OCI-LY3 (cell line): ENCODE results near the gene CACNA1C.
A peak's percentile ranks its signal among the peaks of the same experiment; 100 is the strongest.

Experiments used
- H2AFZ ChIP-seq: fragments of 200-600, 300-600 bp; shearing (Covaris generic); 2 replicates; pipeline ENCODE4 v1.6.0; 2014; ENCODE audit warnings: antibody characterized with exemption, low read depth, low read length
- H3K27ac ChIP-seq: fragments of 200-600, 300-600 bp; sonication (generic); 2 replicates; pipeline ENCODE4 v1.5.1; 2014; ENCODE audit warnings: mild to moderate bottlenecking, low read length, moderate library complexity, mixed read lengths
- H3K27me3 ChIP-seq: fragments of 200-600, 300-600 bp; sonication (generic); 2 replicates; pipeline ENCODE4 v1.6.1; 2014; ENCODE audit warnings: low read depth, low read length, mixed read lengths
- H3K36me3 ChIP-seq: fragments of 200-600, 300-600 bp; sonication (generic); replicated peaks from 2 replicates; pipeline ENCODE3; 2014; ENCODE audit warnings: low read depth, low read length, mixed read lengths
- H3K4me1 ChIP-seq: fragments of 300-600, 200-600 bp; sonication (generic); 2 replicates; pipeline ENCODE4 v1.6.1; 2014; ENCODE audit warnings: low read length, mixed read lengths
- H3K4me2 ChIP-seq: fragments of 200-600, 300-600 bp; sonication (generic); 2 replicates; pipeline ENCODE4 v1.6.1; 2014; ENCODE audit warnings: low read length, mixed read lengths
- H3K4me3 ChIP-seq: fragments of 300-600, 200-600 bp; sonication (generic); 2 replicates; pipeline ENCODE4 v1.5.1; 2014; ENCODE audit warnings: antibody characterized with exemption, mild to moderate bottlenecking, low read length, moderate library complexity
- H3K79me2 ChIP-seq: fragments of 300-600, 200-600 bp; shearing (Covaris generic); 2 replicates; pipeline ENCODE4 v1.6.1; 2014; ENCODE audit warnings: mild to moderate bottlenecking, low read length, mixed read lengths
- H3K9ac ChIP-seq: fragments of 300-600, 200-600 bp; shearing (Covaris generic); 2 replicates; pipeline ENCODE4 v1.6.0; 2014; ENCODE audit warnings: mild to moderate bottlenecking, low read length, moderate library complexity
- H3K9me3 ChIP-seq: fragments of 200-600, 300-600 bp; shearing (Covaris generic); 2 replicates; pipeline ENCODE4 v1.6.1; 2014; ENCODE audit warnings: low read length, mixed read lengths; ENCODE audit not compliant: insufficient read depth
- H4K20me1 ChIP-seq: fragments of 200-600, 300-600 bp; sonication (generic); 2 replicates; pipeline ENCODE4 v1.6.1; 2016; ENCODE audit warnings: low read length, mixed read lengths; ENCODE audit not compliant: insufficient read depth
- EZH2phosphoT487 ChIP-seq: fragments of 200-600 bp; shearing (Covaris generic); IDR thresholded peaks from 2 replicates; pipeline ENCODE4 v1.6.1; 2018; ENCODE audit warnings: antibody characterized with exemption, mixed run types, low read depth
- TF ChIP-seq, protein P1 (sequence below): fragments of 200-600, 300-600 bp; sonication (generic); IDR thresholded peaks from 2 replicates; pipeline ENCODE4 v1.5.1; 2014; ENCODE audit warnings: antibody characterized with exemption, low read length, low read depth

CACNA1C gene

DNA sequence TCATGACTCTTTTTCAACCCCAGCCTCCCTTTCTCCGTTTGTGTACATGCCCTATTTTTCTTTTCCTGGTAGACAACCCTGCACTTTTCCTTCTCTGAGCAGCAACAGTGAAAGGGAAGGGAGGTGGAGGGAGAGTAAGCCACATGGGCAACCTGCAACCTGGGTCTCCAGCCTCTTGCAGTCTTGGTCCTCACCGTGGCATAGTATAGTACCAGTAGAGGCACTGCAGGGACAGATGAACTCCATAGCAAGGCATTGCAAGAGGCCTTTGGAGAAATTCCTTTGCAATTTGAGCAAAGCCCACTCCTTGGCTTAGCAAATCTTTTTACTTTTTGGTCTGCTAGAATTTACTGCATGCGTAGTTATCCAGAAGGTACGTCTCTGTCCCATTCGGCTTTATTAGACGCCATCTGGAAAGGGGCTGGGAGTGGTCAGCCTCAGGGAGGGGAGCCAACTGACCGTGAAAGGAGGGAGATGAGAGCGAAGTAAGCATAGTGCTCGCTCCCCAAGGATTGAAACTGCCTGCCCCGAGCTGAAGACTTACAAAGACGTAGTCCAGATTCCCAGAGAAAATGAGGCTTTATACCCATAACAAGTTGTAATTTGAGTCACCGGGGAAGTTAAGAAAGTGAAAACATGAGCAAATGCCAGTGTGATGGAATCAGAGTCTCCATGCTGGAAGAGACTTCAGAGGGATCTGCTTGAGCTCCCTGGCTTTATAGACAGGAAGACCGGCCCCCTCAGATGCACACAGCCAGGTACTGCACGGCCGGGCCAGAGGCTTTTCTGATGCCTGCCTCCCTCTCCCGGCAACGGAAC is 332.0 kb downstream of the CACNA1C start:
- Histone ChIP-seq H3K27me3 (no peaks in the 10 kb centered on the region), H3K4me2 (peak overlapping the region; percentile 58), H4K20me1 (no peaks in the 10 kb centered on the region), H3K4me3 (no peak overlapping the region), H3K79me2 (no peaks in the 10 kb centered on the region), H3K9ac (no peak overlapping the region; the same call in 1 of the 2 replicates), H3K9me3 (no peaks in the 10 kb centered on the region), H3K36me3 (no peaks in the 10 kb centered on the region), H3K4me1 (peaks cover 72% of the 10 kb centered on the region), H2AFZ (no peak overlapping the region), H3K27ac (no peak overlapping the region; the same call in 1 of the 2 replicates)
- TF ChIP-seq EZH2phosphoT487, result no peak
- TF ChIP-seq, protein P1, sequence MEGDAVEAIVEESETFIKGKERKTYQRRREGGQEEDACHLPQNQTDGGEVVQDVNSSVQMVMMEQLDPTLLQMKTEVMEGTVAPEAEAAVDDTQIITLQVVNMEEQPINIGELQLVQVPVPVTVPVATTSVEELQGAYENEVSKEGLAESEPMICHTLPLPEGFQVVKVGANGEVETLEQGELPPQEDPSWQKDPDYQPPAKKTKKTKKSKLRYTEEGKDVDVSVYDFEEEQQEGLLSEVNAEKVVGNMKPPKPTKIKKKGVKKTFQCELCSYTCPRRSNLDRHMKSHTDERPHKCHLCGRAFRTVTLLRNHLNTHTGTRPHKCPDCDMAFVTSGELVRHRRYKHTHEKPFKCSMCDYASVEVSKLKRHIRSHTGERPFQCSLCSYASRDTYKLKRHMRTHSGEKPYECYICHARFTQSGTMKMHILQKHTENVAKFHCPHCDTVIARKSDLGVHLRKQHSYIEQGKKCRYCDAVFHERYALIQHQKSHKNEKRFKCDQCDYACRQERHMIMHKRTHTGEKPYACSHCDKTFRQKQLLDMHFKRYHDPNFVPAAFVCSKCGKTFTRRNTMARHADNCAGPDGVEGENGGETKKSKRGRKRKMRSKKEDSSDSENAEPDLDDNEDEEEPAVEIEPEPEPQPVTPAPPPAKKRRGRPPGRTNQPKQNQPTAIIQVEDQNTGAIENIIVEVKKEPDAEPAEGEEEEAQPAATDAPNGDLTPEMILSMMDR, result peak; percentile 10; the same call in 1 of the 2 replicates

- Histone ChIP-seq H3K4me2 (no peak overlapping the region), H3K4me3 (no peak overlapping the region), H4K20me1 (no peaks in the 10 kb centered on the region), H3K36me3 (no peaks in the 10 kb centered on the region), H3K9ac (no peak overlapping the region), H3K79me2 (no peaks in the 10 kb centered on the region), H3K9me3 (no peaks in the 10 kb centered on the region), H3K4me1 (peaks cover 70% of the 10 kb centered on the region), H3K27ac (no peak overlapping the region), H2AFZ (no peak overlapping the region), H3K27me3 (no peaks in the 10 kb centered on the region)
- TF ChIP-seq, protein P1, result no peak
- no peak for TF ChIP-seq EZH2phosphoT487
Observed at GRCh38 chr12:2385529-2385928, 332.7 kb downstream of the CACNA1C start.

- no peak for TF ChIP-seq EZH2phosphoT487
- TF ChIP-seq, protein P1, result no peak
- Histone ChIP-seq H3K36me3 (no peaks in the 10 kb centered on the region), H3K27ac (0 out of 2 replicates have a peak overlapping the region, but pooled peaks have one; percentile 4), H2AFZ (no peak overlapping the region), H3K4me2 (peak overlapping the region; percentile 76; the same call in 1 of the 2 replicates), H3K9ac (no peak overlapping the region), H3K79me2 (no peaks in the 10 kb centered on the region), H3K27me3 (no peaks in the 10 kb centered on the region), H4K20me1 (no peaks in the 10 kb centered on the region), H3K4me1 (peaks cover 62% of the 10 kb centered on the region), H3K4me3 (no peak overlapping the region), H3K9me3 (no peaks in the 10 kb centered on the region)
Observed at GRCh38 chr12:2386566-2386965, 333.8 kb downstream of the CACNA1C start.

- H3K27ac ChIP-seq, result peak overlapping the region; percentile 39
Observed at GRCh38 chr12:2387103-2387834, 334.5 kb downstream of the CACNA1C start.

More at GRCh38 chr12:2387103-2387834, 334.5 kb downstream of the CACNA1C start:
- Histone ChIP-seq H2AFZ (no peak overlapping the region), H3K4me1 (peaks cover 58% of the 10 kb centered on the region), H4K20me1 (no peaks in the 10 kb centered on the region), H3K79me2 (no peaks in the 10 kb centered on the region), H3K4me3 (peak overlapping the region; percentile 45), H3K36me3 (no peaks in the 10 kb centered on the region), H3K9me3 (no peaks in the 10 kb centered on the region), H3K9ac (peak overlapping the region; percentile 26; the same call in 1 of the 2 replicates), H3K4me2 (peak overlapping the region; percentile 76), H3K27me3 (no peaks in the 10 kb centered on the region)
- no peak for TF ChIP-seq EZH2phosphoT487
- TF ChIP-seq, protein P1, result no peak
